HG02884 (cell line): ENCODE results near the gene ZNF747.
"Not testable (repeated sequence)": the region's sequence is repeated elsewhere in the genome, so short reads cannot be mapped to it uniquely, and the experiment has no call there.

Experiments used
- ATAC-seq: cut with Tn5 transposase; IDR thresholded peaks from one replicate; pipeline ENCODE4 v1.9.1; 2021; ENCODE audit warnings: mild to moderate bottlenecking, moderate library complexity; ENCODE audit not compliant: unreplicated experiment

ZNF747 gene

DNA sequence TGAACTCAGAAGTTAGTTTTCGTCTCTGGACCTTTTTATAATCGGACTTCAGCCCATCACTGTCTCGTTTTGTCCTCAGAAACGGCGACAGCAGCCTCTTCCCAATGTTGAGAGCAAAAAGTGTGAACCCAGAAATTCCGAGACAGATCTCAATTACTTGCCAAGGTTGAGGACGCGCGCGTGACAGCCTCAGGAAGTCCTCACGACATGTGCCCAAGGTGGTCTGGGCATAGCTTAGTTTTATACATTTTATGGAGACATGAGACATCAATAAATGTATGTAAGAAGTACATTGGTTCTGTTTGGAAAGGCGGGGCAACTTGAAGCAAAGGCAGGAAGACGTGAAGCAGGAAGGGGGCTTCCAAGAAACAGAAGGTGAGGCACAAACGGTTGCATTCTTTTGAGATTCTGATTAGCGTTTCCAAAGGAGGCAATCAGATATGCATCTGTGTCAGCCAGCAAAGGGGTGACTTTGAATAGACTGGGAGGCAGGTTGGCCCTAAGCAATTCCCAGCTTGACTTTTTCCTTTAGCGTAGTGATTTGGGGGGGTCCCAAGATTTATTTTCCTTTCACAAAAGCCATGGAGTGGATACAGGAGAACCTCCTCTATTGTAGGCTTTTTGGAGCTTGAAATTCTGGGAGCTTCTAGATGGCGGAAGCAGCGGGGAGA, 583 bp upstream of the ZNF747 start:
- no peak for ATAC-seq

DNA sequence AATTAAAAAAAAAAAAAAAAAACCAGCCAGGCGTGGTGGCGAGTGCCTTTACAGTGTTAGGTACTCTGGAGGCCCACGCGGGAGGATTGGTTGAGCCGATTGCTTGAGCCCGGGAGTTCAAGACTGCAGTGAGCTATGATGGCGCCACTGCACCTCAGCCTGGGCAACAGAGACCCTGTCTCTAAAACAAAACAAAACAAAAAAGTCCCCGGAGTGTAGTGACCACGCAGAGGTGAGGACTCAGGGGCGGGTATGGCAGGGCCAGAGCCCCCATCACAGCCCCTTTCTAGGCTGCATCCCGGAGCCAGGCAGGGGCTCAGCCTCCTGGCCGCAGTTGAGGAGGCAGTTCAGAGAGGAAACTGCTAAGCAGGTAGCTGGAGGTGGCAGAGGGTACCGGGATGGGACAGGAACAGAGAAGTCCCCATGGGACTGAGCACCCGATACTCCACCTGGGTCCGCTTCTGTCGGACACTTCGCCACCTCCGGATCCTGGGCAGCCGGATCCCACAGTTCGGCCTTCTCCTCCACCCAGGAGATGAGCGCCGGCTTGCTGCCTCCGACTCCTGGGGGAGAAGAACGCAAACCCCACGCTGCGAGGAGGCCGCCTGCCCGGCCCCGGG, 800 bp downstream of the ZNF747 start:
- peak; percentile 12 for ATAC-seq

DNA sequence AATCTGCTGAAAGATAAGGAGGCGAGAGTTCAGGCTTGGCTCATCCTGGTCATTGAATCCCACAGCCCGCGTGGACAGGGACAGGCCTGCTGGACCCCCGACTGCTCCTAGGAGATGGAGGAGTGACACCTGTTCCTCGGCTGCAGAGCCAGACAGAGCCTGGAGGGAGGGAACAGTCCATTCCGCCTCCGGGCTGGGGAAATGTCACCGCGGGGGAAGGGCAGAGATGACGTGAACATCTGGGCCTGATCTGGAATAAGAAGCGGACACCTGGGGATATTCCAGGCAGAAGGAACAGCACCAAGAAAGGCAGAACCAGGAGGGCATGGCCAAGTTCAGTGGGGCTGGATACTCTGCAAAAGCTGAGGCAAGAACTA, 1.5 kb downstream of the ZNF747 start:
- ATAC-seq: no peak

DNA sequence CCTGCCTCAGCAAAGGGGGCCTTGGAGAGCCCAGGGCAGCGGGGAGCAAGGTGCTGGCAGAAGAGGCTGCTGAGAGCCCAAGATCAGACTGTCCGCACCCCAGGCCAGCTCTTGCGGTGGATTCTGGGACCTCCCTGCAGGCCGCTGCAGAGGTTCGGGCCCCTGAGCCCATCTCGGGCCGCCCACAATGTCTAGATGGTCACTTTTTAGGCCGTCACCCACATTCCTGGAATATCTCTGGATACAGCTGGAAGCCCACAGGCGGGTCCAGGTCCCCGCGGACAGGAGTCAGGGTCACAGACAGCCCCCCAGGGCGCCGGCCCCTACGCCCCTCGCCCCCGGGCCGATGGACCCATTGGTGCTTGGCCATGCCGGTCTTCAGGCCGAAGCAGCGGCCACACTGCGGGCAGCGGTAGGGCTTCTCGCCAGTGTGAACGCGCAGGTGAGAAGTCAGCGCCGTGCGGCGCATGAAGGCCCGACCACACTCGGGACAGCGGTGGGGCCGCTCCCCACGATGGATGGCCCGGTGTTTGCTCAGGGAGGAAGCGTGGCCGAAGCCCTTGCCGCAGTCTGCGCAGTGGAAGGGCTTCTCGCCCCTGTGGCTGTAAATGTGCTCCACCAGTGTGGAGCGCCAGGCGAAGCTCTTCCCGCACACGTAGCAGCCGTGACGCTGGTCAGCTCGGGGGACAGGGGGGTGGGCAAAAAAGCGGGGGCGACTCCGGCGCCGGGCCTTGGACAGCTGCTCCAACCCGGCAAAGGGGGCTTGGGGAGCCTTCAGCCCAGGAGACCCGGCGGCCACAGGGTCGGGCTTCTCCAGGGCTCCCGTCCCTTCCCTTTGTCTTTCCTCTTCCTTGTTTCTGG, 2.1 kb downstream of the ZNF747 start:
- ATAC-seq: no peak

DNA sequence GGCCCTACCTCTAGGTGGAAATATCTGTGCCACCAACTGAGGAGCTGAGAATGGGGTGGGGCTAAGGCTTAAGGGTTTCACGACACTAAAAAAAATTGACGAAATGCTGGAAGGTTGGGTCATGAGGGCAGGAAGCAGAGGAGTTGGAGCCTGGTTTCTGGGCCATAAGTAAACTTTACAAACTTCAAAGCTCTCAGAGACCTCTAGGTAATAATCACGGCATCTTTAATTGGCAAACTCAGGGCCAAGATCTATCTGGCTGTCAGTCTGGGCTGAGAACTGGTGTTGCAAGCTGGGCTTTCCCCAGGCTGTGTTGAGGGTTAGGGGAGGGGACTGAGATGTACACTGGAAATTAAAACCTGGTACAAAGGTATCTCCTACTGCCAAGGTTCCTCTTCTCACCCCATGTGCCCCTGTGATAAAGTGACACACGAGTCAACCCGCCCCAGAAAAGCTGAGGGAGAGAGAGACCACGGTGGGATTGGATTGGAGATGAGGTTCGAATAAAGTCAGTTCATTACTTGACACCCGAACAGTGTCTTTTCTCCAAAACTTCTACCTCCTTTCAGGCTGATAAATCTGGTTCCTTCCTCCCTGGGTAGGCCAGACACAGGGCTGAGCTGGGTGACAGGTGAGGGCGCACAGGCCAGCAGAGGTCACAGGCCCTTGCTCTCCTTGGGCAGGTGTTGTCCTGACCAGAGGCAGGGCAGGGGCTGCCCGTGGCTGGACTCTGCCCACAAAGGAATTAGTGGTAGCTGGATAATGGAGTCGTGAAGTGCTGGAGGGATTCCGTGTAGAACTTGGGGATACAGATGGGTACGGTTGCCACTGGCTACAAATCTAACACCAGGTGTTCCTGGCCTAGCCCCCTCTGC, 4.3 kb downstream of the ZNF747 start:
- ATAC-seq: no peak

DNA sequence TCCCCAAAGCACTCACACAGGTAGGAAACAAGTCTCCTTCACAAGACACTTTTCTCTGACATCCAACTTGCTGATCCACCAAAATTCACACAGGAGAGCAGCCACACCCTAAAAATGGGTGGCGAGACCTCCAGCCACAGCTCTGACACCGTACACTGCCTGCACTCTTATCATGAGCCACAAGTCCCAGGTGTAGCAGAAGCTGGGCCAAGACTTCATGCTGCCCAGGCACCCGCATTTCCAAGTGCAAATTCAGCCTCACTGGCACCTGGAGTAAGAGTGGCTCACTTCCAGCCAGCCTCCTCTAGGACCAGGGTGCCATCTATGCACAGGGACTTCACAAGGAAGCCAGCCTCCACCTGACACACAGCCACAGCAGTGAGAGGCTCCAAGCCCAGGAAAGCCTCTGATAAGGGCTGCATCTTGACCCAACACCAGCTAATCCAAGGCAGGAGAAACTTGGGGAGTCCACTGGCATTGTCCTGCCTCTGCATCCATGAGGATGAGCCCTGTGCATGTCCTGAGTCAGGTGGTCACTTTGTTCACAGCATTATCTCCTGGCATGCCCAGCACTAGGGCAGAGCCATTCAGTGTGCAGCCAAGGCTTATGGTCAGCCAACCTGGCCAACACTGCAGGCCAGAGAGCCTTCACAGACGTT, 5.7 kb downstream of the ZNF747 start:
- no peak for ATAC-seq

DNA sequence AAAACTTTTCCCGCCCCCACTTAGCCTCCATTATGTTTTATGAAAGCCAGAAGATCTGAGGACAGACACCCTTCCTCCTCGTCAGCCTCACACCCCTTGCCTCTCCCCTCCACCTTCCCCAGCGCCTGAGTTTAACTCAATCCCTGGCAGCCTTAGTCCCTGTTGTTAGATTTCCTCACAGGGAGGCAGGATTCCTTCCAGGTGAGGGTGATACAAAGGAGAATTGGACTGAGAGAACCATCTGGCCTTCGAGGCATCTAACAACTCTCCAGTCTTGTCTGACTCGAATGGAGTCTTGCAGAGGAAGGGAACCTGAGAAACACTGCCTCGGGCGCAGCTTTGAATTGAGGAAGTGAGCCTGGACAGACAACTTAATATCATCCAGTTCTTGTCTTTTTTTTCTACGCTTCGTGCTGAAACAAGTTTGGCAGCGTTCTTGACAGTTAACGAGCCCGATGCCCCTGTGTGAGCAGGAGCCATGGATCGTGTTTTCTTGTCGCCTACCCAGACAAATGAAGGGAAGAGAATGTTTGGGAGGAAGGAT, 7.0 kb downstream of the ZNF747 start:
- ATAC-seq: peak; percentile 20

DNA sequence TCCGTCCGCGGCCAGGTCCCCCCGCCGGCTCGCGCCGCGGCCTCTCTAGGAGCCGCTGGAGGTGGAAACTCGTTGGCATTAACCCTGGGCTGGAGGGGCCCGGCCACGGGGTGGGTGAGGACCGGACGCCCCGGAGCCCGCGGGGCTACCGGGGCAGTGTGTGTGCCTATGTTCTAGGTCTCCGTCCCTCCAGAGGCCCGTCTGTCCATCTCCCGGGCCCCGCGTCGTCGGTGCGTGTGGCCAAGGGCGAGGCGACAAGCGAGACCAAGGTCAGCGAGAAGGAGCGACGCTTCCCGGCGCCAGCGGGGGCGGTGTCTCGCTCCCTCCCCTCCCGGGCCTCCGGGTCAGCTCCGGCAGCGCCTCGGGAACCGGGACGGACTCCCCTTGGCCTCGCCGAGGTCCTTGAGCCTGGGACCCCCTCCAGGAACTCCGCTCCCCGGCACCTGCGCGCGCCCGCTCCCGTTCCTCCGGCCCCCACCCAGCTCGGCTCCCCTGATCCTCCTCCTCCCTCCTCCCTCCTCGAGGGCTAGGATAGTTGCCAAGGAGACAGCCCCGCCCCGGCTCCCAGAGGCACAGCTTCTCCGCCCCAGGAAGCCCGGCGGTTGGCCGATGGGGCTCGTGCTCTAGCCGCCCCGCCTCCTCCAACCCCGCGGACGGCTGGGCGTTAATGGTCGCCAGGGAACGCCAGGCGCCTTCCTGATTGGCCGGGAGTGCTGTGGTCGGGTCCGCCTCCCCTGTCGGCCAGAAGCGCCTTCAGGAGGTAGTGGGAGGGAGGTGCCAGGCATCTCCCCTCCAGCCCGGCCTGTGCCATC, 7.6 kb downstream of the ZNF747 start:
- peak; percentile 74 for ATAC-seq

DNA sequence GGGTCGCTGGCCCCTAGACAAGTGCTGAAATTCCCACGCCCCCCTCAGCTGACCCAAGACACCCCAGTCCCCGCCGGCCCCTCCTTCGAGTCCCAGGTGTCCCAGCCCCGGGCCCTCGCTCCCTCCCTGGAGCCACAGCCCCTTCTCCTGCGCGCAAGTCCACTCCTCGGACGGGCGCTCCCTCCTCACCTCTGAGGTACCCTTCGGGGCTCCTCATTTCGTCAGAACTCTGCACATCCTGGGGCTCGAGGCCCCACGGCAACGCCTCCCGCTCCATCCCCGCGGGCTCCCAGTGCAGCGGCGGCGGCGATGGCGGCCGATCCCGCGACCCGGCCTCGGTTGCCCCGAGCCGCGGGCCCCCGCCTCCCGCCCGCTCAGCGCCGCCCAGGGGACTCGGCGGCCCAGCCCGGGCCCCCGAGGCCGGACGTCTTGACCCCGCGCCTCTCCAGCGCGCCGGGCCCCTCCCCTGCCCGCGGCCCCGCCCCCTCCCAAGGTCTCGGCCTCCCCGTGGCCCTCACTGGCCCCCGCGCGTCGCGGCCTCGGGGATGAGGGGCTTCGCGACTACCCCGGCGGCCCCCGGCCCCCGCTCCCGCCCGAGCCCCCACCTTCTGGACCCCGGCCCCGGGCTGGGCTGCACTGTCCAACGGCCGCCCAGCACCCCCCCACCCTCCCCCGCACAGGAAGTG, 8.4 kb downstream of the ZNF747 start, which contains the start of gene ZNF768:
TSS of gene ZNF768 (minus strand) at position 430 of the 686 bp plus-strand sequence. CDS start at position 277, 153 bp downstream.
- no peak for ATAC-seq

DNA sequence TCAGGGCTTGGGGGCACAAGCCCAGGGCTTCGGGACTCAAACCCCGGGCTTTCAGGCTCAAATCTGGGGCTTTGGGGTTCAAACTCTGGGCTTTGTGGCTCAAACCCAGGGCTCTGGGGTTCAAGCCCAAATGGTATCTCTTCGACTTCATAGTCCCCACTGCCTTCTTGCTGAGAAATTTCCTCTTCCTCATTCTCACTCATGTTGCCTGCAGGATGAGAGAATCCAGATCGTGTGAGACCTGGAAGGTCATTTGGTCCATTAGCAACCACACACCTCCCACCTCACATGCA, 8.9 kb downstream of the ZNF747 start:
- ATAC-seq: no peak

DNA sequence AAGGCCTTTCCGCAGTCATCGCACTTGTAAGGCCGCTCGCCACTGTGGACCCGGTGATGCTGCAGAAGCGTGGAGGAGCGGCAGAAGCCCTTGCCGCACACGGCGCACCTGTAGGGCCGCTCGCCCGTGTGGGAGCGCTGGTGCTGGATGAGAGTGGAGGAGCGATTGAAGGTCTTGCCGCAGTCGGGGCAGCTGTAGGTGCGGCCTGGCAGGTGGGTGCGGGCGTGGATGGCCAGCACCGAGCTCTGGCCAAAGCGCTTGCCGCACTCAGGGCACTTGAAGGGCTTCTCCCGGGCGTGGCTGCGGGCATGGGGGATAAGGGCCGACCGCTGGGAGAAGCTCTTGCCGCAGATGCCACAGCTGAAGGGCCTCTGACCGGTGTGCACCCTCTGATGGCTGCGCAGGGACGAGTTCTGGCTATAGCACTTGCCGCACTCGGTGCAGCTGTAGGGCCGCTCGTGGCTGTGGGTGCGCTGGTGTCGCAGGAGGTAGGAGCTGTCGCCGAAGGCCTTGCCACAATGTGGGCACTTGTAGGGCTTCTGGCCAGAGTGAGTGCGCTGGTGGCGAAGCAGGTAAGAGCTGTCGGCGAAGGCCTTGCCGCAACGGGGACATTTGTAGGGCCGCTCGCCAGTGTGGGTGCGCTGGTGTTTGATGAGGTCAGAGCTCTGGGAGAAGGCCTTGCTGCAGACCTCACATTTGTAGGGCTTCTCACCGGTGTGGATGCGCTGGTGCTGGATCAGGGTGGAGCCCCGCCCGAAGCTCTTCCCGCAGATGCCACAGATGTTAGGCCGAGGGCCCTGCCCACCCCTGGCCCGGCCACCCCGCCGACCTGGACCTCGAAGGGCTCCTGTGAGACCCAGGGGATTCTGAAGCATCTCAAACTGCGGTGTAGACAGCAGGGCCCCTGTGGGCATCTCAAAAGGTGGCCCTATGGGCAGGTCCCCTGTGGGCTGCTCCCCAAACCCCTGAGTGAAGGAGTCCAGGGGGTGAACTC, 9.8 kb downstream of the ZNF747 start:
- ATAC-seq: no peak

DNA sequence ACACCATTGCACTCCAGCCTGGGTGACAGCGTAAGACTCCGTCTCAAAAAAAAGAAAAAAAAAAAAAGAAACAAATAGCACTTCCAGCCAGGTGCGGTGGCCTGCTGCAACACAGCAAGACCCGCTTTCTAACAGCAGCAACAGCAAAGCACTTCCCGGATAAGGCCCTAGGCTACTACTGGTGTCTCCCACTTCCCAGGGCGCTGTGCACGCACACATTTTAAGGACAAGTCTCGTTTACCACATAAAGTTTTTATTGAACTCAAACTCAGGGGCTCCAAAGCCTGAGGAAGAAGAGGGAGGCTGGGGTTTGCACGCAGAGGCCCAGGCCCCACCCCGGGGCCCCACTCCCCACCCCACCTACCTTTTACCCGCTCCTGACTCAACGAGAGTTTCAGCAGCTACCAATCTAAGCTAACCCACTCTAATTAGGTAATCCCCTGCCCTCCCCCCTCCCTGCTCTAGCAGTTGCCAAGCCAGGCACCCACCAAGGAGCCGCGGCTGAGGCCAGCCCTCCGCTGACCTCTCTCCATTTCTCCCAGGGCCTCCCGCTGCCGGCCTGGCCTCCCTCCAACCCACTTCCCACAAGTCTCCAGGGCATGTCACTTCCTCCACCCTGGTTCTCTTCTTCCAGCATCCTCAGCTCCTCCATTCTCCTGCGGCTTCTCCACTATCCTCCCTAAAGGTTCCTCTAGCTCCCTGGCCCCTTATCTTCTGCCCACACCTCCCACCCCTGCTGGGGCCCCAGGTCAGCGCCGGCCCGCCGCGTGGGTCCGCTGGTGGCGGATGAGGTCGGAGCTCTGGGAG, 10.7 kb downstream of the ZNF747 start:
- ATAC-seq: no peak

DNA sequence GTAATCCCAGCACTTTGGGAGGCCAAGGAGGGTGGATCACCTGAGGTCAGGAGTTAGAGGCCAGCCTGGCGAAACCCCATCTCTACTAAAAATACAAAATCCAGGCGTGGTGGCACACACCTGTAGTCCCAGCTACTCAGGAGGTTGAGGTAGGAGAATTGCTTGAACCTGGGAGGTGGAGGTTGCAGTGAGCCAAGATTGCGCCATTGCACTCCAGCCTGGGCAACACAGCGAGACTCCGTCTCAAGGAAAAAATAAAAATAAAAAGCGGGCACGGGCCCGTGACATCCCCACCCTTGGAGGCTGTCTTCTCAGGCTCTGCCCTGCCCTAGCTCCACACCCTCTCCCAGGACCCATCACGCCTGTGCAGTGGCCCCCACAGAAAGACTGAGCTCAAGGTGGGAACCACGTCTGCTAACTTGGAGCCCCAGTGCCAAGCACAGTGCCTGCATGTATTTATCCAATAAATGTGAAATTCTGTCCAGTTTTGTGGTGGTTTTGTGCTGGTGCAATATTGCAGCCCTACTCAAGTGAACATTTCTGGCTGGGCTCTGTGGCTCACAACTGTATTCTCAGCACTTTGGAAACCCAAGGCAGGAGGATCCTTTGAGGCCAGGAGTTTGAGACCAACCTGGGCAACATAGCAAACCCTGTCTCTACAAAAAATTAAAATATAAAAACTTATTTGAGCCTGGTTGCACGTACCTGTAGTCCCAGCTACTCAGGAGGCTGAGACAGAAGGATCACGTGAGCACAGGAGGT, 11.8 kb downstream of the ZNF747 start:
- not testable (repeated sequence) for ATAC-seq

DNA sequence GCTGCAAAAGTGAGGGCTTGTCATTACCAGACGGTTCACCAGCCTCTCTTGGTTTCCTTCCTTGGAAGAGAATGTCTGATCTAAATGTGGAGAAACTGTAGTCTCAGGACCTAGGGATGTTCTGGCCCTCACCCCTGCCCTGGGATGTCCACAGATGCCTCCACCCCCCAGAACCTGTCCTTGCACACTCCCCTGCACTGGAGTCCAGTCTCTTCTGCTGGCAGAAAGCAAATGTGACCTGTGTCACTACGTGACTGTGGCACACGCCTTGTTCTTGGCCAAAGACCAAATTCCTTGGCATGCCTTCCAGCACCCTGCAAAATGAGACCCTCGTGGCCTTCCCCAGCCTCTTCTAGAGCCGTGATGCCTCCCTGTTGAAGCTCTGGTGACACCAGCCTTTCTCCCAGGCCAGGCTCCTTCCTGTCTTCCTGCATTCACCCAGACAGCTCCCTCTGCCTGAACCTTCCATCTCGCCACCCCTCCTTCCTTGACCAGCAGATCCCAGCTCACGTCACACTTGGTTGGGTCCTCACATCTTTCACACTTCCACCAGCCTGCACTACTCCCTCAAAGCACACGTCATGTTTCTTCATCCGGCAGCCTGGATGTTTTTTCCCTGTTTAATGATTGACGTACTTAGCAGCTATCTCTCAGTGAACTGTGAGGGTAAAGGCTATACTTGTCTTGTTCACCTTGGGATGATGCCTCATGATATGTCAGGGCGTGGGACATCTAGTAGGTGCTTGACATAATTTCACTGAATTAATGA, 12.6 kb downstream of the ZNF747 start:
- ATAC-seq: no peak

DNA sequence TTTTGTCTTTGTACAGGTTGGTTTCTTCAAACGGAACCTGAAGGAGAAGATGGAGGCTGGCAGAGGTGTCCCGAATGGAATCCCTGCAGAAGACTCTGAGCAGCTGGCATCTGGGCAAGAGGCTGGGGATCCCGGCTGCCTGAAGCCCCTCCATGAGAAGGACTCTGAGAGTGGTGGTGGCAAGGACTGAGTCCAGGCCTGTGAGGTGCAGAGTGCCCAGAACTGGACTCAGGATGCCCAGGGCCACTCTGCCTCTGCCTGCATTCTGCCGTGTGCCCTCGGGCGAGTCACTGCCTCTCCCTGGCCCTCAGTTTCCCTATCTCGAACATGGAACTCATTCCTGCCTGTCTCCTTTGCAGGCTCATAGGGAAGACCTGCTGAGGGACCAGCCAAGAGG, 13.2 kb downstream of the ZNF747 start:
- no peak for ATAC-seq
